Measurements from ENCODE around the gene PLEKHG3.

Gene PLEKHG3

GRCh38 chr14:64746298-64747250 lies 42.4 kb downstream of the PLEKHG3 start:
- no peak for DNase-seq (ENCODE audit: low spot score)

DNA sequence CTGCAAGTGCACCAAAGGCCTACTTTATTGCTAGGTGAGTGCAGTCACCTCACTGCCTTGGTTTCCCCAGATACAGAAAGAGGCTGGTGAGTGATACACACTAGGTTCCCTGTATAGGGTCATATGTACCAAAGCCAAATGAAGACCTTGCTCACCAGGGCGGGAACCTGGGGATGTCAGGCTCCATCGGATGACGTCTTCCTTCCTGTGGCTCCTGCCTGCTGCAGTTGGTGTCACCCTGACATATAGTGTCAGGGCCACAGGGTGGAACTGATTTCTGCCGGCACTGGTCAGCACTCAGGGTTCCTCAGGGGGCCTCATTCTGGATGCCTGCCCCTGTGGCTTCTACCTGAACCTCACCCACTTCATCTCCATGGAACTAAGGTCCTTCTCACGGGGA lies 43.1 kb downstream of the PLEKHG3 start:
- no peak for DNase-seq (ENCODE audit: low spot score)

DNA sequence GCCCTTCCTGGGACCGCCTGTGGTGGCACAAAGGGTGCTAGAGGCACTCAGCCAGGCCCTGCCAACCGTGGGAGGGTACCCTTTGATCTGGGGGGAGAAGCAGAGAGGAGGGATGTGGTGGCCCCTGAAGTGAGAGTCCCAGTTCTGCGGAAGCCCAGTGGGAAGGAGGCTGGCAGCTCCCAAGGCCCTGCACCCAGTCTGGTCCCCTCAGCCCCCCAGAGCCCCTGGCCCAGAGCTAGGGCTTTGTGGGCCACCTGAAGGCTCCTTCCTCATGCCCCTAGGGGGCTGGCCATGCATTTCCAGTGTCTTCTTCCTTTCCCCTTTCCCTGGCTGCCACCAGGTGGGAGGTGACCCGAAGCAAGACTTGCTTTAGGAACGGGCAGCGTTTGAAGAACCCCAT lies 44.3 kb downstream of the PLEKHG3 start:
- DNase-seq (ENCODE audit: low spot score): no peak

- no peak for DNase-seq (ENCODE audit: low spot score)
Measured at GRCh38 chr14:64748995-64749714, 44.9 kb downstream of the PLEKHG3 start.

- no peak for DNase-seq (ENCODE audit: low spot score)
Measured at GRCh38 chr14:64752909-64753308, 48.7 kb downstream of the PLEKHG3 start.

GRCh38 chr14:64753374-64753773 lies 49.1 kb downstream of the PLEKHG3 start:
- no peak for DNase-seq (ENCODE audit: low spot score)

- DNase-seq (ENCODE audit: low spot score): no peak
Measured at GRCh38 chr14:64753999-64754398, 49.8 kb downstream of the PLEKHG3 start.

GRCh38 chr14:64754685-64755084 lies 50.5 kb downstream of the PLEKHG3 start:
- no peak for DNase-seq (ENCODE audit: low spot score)

- DNase-seq (ENCODE audit: low spot score): no peak
Measured at GRCh38 chr14:64755781-64756221, 51.6 kb downstream of the PLEKHG3 start.

DNA sequence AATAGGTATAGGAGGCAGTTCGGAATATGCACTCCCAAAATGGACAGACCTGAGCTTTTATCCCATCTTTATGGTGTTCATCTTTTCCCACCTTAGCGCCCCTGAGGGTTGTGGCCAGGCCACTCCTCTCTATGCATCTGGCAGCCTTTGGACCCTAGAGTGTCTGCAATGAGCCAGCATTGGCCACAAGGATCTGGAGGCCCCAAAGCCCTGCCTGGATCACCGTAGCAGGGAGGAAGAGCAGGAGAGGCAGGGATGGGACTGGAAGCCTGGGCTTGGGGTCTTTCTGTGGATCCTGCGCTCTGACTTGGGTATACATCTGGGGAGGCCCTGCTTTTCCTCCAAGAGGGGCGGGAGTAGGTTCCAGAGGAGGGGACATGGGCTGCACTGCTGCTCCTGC lies 52.5 kb downstream of the PLEKHG3 start:
- DNase-seq (ENCODE audit: low spot score): no peak

GRCh38 chr14:64757601-64758000 lies 53.4 kb downstream of the PLEKHG3 start:
- no peak for DNase-seq (ENCODE audit: low spot score)

GRCh38 chr14:64758025-64758521 lies 53.8 kb downstream of the PLEKHG3 start:
- DNase-seq (ENCODE audit: low spot score): no peak

GRCh38 chr14:64758691-64759554 lies 54.7 kb downstream of the PLEKHG3 start:
- DNase-seq (ENCODE audit: low spot score): no peak

DNA sequence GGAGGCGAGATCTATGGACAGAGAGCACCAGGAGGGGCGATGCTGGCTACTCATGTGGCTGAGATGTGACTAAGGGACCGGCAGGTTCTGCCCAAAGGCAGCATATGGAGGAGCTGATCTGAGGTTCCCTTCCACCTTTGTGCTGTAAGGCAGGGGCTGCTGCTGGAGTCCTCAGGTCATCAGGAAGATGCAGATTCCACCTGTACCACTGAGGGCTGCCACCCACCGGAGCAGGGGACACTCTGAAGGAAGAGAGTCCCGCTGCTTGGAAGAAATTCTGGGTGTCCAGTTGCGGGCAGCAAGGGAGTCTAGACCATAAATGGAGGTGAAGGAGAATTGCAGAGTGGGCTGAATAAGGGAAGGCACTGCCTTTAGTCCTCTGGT lies 55.3 kb downstream of the PLEKHG3 start:
- DNase-seq (ENCODE audit: low spot score): no peak

DNA sequence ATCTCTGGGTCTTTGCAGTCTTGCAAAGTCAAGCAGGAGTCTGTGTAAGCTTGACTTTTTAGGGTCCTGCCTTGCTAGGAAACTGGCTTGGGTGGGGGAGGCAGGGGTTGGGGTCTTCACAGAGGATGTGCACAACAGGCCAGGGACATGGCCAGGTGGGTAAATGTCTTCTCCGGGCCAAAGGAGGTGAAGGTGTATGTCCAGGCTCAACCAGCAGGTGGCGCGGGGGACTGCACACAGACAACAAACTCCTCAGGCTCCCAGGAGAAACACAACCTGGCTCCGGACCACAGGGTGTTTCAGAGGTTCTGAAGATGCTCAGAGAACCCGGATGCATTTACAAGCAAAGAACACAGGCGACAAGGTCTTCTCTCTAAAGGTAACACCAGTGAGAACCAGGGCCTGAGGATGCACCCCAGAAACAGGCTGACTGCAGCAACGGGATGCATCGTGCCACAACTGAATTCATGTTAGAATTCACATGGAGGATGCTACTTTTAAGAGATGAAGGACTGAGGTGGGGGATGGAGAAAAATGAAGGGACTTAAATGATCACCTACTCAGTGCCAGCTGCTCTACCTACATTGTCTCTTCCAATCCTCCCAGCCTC lies 56.0 kb downstream of the PLEKHG3 start:
- DNase-seq (ENCODE audit: low spot score): peak; percentile 63

DNA sequence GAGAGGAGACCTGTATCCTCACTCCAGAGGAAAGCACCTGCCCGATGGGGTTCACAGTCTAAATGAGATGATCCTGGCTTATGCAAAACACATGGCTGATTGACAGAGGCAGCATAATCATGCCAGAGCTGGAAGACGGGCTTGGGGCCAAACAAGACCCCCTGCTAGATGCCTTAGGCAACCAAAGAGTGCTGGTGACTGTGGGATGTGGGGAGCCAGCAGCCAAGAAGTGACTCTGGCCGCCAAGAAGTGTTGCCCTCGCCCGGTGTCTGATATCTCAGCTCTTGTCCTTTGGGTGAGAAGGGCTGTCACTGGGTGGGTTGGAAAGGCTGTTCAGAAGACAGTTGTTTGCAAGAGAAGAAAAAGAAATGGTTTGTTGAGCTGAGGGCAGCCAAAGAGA lies 56.7 kb downstream of the PLEKHG3 start:
- no peak for DNase-seq (ENCODE audit: low spot score)

DNA sequence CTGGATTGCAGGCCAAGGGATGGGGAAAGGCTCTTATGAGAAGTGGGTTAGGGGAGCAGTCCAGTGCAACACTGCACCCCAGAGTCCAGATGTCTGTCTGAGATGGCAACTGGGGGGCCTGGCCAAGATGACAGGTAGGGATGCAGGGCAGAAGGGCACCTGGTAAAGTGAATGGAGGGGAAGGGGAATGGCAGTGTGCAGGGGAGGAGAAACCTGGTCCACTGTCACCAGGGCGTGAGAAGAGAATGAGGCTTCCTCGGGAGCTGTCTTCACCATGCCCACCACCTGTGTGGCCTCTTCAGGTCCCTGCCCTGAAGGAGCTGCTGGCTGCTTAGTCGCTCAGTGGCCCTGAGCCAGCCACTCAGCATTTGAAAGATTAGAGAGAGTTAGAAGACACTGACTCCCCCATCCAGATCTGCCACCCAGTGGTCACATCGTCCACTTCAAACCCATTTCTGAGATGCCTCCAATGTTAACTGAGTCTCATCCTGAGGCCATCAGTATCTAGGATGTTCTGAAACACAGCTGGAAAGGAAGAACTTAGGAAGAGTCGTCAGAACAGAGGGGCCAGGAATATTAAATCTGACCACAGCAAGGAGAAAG lies 57.3 kb downstream of the PLEKHG3 start:
- DNase-seq (ENCODE audit: low spot score): no peak

DNA sequence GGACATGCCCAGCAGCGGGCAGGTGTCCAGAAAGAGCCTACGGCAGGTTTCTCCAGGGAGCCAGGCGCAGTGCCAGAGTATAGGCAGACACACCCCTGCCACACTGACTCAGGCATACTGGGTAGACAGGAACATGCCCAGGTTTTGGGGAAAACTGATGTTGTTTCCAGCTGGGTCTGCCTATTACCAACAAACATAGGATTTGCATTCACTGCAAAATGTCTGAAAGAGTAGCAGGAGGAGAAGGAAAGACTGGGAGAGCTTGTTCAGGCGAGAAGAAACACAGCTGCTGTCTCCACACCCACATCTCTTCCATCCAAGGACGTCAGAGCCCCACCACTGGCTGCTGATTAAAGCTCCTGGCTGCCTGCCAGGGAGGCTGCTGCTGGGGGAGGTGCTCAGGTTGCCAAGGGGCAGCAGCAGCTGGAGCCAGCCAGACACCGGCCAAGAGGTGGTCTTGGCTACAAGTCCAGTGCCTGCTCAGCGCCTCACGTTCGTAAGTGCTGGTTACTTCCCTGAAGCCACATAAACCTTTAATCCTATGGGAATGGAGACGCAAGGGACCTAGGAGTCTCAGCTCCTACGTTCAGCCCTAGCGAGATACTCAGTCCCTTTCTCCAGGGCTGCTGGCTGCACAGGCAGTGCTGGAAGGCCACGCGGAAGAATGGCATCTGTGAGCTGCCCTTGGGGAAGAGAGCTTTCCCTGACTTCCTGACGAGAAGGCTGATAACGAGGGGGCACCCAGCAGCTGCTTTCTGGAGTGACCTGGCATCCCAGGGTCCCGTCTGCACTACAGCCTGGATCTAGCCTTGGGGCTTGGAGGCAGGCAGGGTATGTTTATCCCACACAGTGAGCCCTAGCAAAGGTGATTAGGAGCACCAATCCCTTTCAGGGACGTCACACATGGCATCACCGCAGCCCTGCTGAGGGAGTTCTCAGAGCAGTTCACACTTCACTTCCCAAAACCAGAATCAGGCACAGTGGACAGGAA lies 58.1 kb downstream of the PLEKHG3 start:
- peak; percentile 85 for DNase-seq (ENCODE audit: low spot score)

GRCh38 chr14:64763085-64763782 lies 59.0 kb downstream of the PLEKHG3 start:
- no peak for DNase-seq (ENCODE audit: low spot score)

Data from SK-N-DZ (cell line).